Psoas muscle (tissue), 8 donors: ENCODE measurements around the gene GJA5. TPM values are rescaled to one million over a fixed set of nuclear protein-coding genes. Genes with fewer than 3 reads are reported as not detected.

Experiments used
- ATAC-seq, 4 donors: fragments of 200-7000 bp; cut with Tn5 transposase; one replicate each; pipeline ENCODE4 v1.9.1; 2020; ENCODE audit warnings: moderate library complexity in 3 of 4, mild to moderate bottlenecking in 2 of 4
- DNase-seq, 2 donors: peaks; one replicate each; pipeline ENCODE4 v3.0.0-alpha.2; 2020
- H3K27ac ChIP-seq: fragments of 200-600 bp; one replicate; pipeline ENCODE4 v1.8.0; 2022
- H3K27me3 ChIP-seq, 3 donors: fragments of 200-600 bp in 1 of 3; one replicate each; pipeline versions ENCODE4 v1.6.1 to v1.8.0; 2013 to 2022; ENCODE audit warnings: low read length in 2 of 3, mild to moderate bottlenecking in 2 of 3, moderate library complexity in 1 of 3; ENCODE audit not compliant: insufficient read depth in 3 of 3
- H3K36me3 ChIP-seq, 2 donors: fragments of 200-600 bp in 1 of 2; one replicate each; pipeline versions ENCODE4 v1.6.1 to v1.8.0; 2013 to 2022; ENCODE audit warnings: low read depth in 1 of 2, mild to moderate bottlenecking in 1 of 2, moderate library complexity in 1 of 2; ENCODE audit not compliant: insufficient read depth in 1 of 2
- H3K4me1 ChIP-seq: fragments of 200-600 bp; one replicate; pipeline ENCODE4 v1.8.0; 2022
- H3K4me3 ChIP-seq: fragments of 200-600 bp; one replicate; pipeline ENCODE4 v1.8.0; 2022; ENCODE audit warnings: mild to moderate bottlenecking
- H3K9me3 ChIP-seq: fragments of 200-600 bp; one replicate; pipeline ENCODE4 v1.8.0; 2022
- WGBS, 3 donors: extraction: QIAGEN DNeasy Blood & Tissue Kit; methylation state at CpG; one replicate each; pipeline versions ENCODE4 v1.1.6 to v1.1.7; 2013; 5-methylcytosine and 5-hydroxymethylcytosine counted together
- intact Hi-C, 2 donors: fragments of 100-400 bp; cut with DNase I; formaldehyde crosslinking; loops; one replicate each; pipeline versions ENCODE4 v1.11.0 to v1.14.2; 2022
- polyA plus RNA-seq, 3 donors: library from polyadenylated mRNA; stranded (reverse); fragments of 200-250 nt; gene quantifications; one replicate each; pipeline ENCODE4 v1.2.3, GENCODE V29; 2013
- total RNA-seq, 4 donors: library from RNA; stranded (reverse); fragmentation: NEBNext Ultra II Directional in 2 of 4; extraction: Animal tissue kit (Norgen Biotek cat#: 25700) in 2 of 4; gene quantifications; one replicate each; pipeline versions ENCODE4 v1.2.1 to v1.2.4, GENCODE V29; 2021 to 2023
- TF ChIP-seq, protein P1 (sequence below): fragments of 200-600 bp; IDR thresholded peaks from one replicate; pipeline ENCODE4 v1.8.0; 2022; ENCODE audit warnings: antibody characterized with exemption
- donor health status: healthy with polysubstance abuse.
- donor health status: DM: no; HTN: no; CAD: no; lungs with moderate emphysema.
- donor health status: Bipolar disorder and iron deficiency.
- donor health status: healthy.
- donor health status: DM: yes; HTN: yes; CAD: no.
- donor health status: DM: no; HTN: no; CAD: no.
- donor health status: DM: no; HTN: no; CAD: no.
- donor health status: DM: yes; HTN: yes; CAD: no.

Gene GJA5
- total and polyA plus RNA-seq, 7 donors: 1.9 to 7.0 (median 3.3) TPM

DNA sequence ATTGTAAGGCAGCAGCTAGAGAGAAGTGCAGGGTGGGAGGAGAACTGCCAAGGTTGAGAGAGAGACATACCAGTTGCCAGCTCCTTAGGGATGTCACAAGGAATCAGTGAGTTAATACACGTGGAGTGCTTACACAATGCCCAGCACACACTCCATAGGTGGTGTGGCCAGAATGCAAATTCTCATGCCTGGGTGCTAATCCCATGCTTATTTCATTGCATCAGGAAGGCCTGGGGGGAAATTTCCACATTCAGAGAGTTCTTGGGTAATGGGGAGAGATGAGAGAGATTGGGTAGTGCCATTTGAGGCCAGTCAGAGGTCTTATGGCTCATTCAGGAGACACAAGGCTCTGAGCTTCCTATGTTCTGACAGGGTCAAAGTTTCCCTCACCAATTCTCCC lies 38.7 kb downstream of the GJA5 start:
- intact Hi-C loops: loop anchor here in 1 of 2 donors (5.0 kb wide), 1 partner anchor 171 kb away; no protein-coding TSS in a partner anchor
- Histone ChIP-seq H3K9me3 (no peaks in the 10 kb centered on the region), H3K36me3 (no peaks in the 10 kb centered on the region), H3K4me1 (no peaks in the 10 kb centered on the region), H3K27me3 (peaks cover 0 to 2% (median 0%) of the 10 kb centered on the region in 3 donors), H3K4me3 (no peak overlapping the region), H3K27ac (no peak overlapping the region)
- DNase-seq (no peak), ATAC-seq (no peak)
- TF ChIP-seq, protein P1, sequence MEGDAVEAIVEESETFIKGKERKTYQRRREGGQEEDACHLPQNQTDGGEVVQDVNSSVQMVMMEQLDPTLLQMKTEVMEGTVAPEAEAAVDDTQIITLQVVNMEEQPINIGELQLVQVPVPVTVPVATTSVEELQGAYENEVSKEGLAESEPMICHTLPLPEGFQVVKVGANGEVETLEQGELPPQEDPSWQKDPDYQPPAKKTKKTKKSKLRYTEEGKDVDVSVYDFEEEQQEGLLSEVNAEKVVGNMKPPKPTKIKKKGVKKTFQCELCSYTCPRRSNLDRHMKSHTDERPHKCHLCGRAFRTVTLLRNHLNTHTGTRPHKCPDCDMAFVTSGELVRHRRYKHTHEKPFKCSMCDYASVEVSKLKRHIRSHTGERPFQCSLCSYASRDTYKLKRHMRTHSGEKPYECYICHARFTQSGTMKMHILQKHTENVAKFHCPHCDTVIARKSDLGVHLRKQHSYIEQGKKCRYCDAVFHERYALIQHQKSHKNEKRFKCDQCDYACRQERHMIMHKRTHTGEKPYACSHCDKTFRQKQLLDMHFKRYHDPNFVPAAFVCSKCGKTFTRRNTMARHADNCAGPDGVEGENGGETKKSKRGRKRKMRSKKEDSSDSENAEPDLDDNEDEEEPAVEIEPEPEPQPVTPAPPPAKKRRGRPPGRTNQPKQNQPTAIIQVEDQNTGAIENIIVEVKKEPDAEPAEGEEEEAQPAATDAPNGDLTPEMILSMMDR: no peak
- 25 to 33% (median 29%) methylated on average over 1 of the region's 1 CpG for WGBS, 3 donors

DNA sequence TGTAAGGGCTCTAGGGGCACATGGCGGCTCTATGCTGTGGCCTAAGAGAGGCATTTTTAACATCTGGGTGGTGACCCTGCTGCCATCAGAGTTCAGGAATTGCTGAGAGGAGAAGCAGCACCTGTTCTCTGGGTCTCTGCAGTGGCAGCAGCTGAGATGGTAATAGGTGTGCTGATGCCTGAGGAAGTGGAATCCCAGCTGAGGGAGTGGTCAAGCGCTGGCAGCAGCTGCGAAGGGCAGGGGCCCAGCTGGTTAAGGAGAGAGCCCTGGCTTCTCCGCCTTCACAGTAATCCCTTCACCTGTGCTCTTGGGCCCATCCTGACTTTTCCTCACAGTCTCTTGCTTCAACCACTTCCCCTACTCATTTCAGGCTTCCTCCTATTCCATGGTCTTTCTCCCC lies 39.8 kb downstream of the GJA5 start:
- ATAC-seq (no peak), DNase-seq (no peak)
- no peaks in the 10 kb centered on the region for H3K36me3 ChIP-seq
- H3K9me3 ChIP-seq: no peaks in the 10 kb centered on the region
- H3K4me3 ChIP-seq: no peak overlapping the region
- H3K27ac ChIP-seq: no peak overlapping the region
- TF ChIP-seq, protein P1: no peak
- no peaks in the 10 kb centered on the region for H3K4me1 ChIP-seq
- 69 to 82% (median 76%) methylated on average over 4 of the region's 4 CpGs for WGBS, 3 donors
- intact Hi-C loops: loop anchor here in 1 of 2 donors (5.0 kb wide), 1 partner anchor 172 kb away; no protein-coding TSS in a partner anchor
- H3K27me3 ChIP-seq: no peaks in the 10 kb centered on the region

DNA sequence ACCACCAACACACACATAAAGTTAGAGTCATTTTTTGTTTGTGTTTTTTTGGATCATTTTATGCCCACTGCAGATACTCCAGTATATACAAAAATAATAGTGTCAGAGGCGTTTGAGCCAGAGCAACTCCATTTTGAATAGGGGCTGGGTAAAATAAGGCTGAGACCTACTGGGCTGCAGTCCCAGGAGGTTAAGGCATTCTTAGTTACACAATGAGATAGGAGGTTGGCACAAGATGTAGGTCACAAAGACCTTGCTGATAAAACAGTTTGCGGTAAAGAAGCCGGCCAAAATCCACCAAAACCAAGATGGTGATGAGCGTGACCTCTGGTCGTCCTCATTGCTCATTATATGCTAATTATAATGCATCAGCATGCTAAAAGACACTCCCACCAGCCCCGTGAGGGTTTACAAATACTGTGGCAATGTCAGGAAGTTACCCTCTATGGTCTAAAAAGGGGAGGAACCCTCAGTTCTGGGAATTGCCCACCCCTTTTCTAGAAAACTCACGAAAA lies 40.6 kb downstream of the GJA5 start:
- intact Hi-C loops: loop anchor here in 1 of 2 donors (5.0 kb wide), 1 partner anchor 173 kb away; no protein-coding TSS in a partner anchor
- Histone ChIP-seq H3K36me3 (no peaks in the 10 kb centered on the region), H3K9me3 (no peaks in the 10 kb centered on the region), H3K27me3 (peaks cover 0 to 1% (median 0%) of the 10 kb centered on the region in 3 donors), H3K4me3 (no peak overlapping the region), H3K4me1 (no peaks in the 10 kb centered on the region), H3K27ac (no peak overlapping the region)
- 68 to 78% (median 75%) methylated on average over 7 of the region's 7 CpGs for WGBS, 3 donors
- DNase-seq (no peak), ATAC-seq (no peak)
- TF ChIP-seq, protein P1: no peak

DNA sequence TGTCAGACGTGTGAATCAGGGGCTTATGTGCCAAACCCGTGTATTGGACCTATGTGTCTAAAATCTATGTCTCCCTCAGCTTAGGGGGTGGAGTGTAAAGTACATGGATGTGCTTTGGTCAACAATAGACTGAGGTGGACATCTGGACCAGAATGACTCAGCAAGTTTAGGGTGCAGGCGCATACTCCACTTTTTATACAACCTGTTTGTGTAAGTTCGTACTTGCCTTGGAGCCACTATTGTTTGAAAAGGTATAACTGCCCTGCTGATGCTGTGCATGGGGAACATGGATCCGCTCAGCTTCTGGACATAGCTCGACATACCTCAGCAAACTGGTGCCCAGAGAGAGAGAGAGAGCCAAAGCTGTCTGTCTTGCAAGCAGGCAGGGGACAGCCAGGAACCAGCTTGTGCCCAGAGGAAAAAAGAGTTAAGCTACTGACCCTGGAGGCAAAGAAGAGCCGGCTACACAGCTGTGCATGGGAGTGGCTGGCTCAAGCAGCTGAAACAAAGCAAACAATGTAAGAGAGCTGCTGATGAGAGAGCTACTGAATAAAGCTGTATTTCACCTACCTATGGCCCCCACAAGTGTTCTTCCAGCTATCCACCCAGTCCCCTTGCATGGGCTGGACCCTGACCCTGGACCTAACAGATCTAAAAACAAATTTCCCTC lies 41.2 kb downstream of the GJA5 start:
- WGBS, 3 donors: 82 to 87% (median 85%) methylated on average over 7 of the region's 7 CpGs
- Histone ChIP-seq H3K27me3 (peaks cover 0 to 7% (median 0%) of the 10 kb centered on the region in 3 donors), H3K4me3 (no peak overlapping the region), H3K4me1 (no peaks in the 10 kb centered on the region), H3K9me3 (no peaks in the 10 kb centered on the region), H3K36me3 (no peaks in the 10 kb centered on the region), H3K27ac (no peak overlapping the region)
- DNase-seq (no peak), ATAC-seq (no peak)
- intact Hi-C loops: no loop called here
- TF ChIP-seq, protein P1: no peak
